Activated CD4-positive, CD25-positive, alpha-beta regulatory T cell (primary cell): Measurements from ENCODE around the gene ZDHHC5.
"Not testable (repeated sequence)": the region's sequence is repeated elsewhere in the genome, so short reads cannot be mapped to it uniquely, and the experiment has no call there.

ENCODE experiments used
- DNase-seq, 4 experiments: peaks; one replicate each; lab custom pipeline; 2025; lab: John Stamatoyannopoulos, UW

The ZDHHC5 gene

GRCh38 chr11:57644748-57645688 lies 22.9 kb upstream of the ZDHHC5 start:
- DNase-seq = peak; percentile 61 to 83 (median 70)

- DNase-seq = no peak
Observed at GRCh38 chr11:57645689-57646085, 22.2 kb upstream of the ZDHHC5 start.

- DNase-seq = no peak
Observed at GRCh38 chr11:57646194-57646798, 21.6 kb upstream of the ZDHHC5 start.

- no peak for DNase-seq
Observed at GRCh38 chr11:57646799-57647303, 21.1 kb upstream of the ZDHHC5 start.

GRCh38 chr11:57647372-57647771 lies 20.5 kb upstream of the ZDHHC5 start:
- DNase-seq = no peak

GRCh38 chr11:57647960-57648800 lies 19.7 kb upstream of the ZDHHC5 start:
- DNase-seq = no peak

GRCh38 chr11:57648801-57649735 lies 18.8 kb upstream of the ZDHHC5 start:
- DNase-seq = no peak

- peak; percentile 39 to 74 (median 70) for DNase-seq
Observed at GRCh38 chr11:57649826-57650738, 17.8 kb upstream of the ZDHHC5 start, which contains the start of gene YPEL4. YPEL4 (minus strand) TSS chr11:57649912; CDS start chr11:57647107, 2,805 bp downstream.

GRCh38 chr11:57650739-57651090 lies 17.2 kb upstream of the ZDHHC5 start:
- no peak for DNase-seq

GRCh38 chr11:57651408-57651807 lies 16.5 kb upstream of the ZDHHC5 start:
- DNase-seq = no peak

GRCh38 chr11:57652230-57652629 lies 15.7 kb upstream of the ZDHHC5 start:
- not testable (repeated sequence) for DNase-seq

- DNase-seq = no peak
Observed at GRCh38 chr11:57652662-57653061, 15.3 kb upstream of the ZDHHC5 start.

- DNase-seq = no peak
Observed at GRCh38 chr11:57653163-57653562, 14.8 kb upstream of the ZDHHC5 start.

- no peak for DNase-seq
Observed at GRCh38 chr11:57656885-57657193, 11.1 kb upstream of the ZDHHC5 start.

- peak; percentile 94 to 96 (median 95) for DNase-seq
Observed at GRCh38 chr11:57657194-57658022, 10.5 kb upstream of the ZDHHC5 start, which contains the start of gene CLP1. CLP1 (plus strand) TSS chr11:57657762; CDS start chr11:57659477, 1,715 bp downstream.

- no peak for DNase-seq
Observed at GRCh38 chr11:57658023-57658361, 9.9 kb upstream of the ZDHHC5 start.

- no peak for DNase-seq
Observed at GRCh38 chr11:57659669-57660068, 8.2 kb upstream of the ZDHHC5 start.

- DNase-seq = no peak
Observed at GRCh38 chr11:57662893-57663292, 5.0 kb upstream of the ZDHHC5 start.

- no peak for DNase-seq
Observed at GRCh38 chr11:57663975-57664374, 3.9 kb upstream of the ZDHHC5 start.
